Activated CD8-positive, alpha-beta memory T cell treated with anti-CD3 and anti-CD28 coated beads, Interleukin-2, amount 50 U/mL, for 1 hour (primary cell): ENCODE results near the gene ILK.
A peak's percentile ranks its signal among the peaks of the same experiment; 100 is the strongest.

Experiments used
- DNase-seq: peaks from one replicate; pipeline ENCODE4 v3.0.0-alpha.2; 2020; ENCODE audit errors: extremely low read depth

Gene ILK

DNA sequence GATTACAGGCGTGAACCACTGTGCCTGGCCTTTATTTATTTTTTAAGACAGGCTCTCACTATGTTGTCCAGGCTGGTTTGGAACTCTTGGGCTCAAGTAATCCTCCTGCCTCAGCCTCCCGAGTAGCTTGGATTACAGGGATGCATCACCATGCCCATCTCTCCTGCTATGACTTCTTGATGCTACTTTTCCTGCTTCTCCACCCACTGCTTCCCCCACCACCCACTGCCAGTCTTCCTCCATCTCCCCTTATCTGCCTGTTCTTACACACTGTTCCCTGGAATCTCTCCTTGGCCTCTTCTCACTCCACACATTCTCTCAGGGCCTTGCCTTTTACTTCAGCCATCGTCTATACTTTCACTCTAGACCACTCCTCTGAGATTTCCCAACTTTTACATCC is 32.9 kb downstream of the ILK start:
- no peak for DNase-seq

DNA sequence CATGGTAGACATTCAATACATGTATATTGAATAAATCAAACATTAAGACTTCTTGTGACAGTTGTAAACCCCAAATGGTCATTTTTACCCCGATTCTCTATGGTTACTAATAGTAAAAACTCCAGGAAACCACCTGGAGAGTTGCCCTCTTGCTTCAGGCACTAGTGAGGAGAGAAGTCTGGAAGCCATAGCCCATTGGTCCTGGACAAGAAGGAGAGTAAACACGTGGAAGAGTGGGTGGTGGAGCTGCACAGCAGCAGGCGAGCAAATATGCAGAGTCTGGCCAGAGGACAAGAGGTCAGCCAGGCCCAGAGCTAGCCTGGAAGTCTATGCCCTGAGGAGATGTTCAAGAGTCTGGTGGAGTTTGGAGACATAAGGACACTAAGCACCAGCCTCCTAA is 34.3 kb downstream of the ILK start:
- DNase-seq: no peak

GRCh38 chr11:6638429-6638828 is 34.9 kb downstream of the ILK start:
- DNase-seq: no peak

DNA sequence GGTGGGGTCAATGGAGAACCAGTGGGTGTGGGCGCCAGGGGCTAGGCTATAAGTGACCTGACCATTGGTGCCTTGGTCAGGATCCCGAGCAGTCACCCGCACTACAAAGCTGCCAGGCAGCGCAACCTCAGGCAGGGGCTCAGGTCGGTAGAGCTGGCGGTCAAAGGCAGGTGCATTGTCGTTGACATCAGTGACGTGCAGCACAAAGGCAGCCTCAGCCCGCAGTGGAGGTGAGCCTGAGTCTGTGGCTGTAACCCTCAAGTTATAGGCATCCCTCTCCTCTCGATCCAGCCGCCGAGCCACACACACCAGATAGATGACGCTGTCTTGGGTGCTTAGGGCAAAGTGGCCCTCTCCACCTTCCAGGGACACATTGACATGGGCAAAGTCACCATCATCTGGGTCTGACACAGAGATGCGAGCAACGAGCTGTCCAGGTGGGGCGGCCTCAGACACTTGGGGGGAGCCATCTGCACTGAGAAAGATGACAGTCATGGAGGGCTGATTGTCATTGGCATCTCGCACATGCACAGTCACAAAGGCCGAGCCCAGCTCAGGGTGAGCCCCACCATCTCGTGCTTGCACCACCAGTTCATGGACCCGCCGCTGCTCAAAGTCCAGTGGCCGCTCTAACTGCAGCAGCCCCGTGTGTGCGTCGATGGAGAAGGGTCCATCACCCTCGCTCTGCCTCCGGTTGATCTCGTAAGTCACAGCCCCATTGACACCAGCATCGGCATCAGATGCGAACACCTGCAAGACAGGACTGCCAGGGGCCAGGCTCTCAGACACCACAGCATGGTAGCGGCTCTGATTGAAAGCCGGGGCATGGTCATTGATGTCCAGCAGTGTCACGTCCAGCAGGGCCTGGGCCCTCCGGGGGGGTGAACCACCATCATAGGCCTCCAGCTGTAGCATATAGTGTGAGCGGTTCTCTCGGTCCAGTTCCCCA is 36.7 kb downstream of the ILK start:
- no peak for DNase-seq

GRCh38 chr11:6640985-6641701 is 37.6 kb downstream of the ILK start:
- DNase-seq: no peak

GRCh38 chr11:6642957-6643356 is 39.4 kb downstream of the ILK start:
- DNase-seq: no peak

DNA sequence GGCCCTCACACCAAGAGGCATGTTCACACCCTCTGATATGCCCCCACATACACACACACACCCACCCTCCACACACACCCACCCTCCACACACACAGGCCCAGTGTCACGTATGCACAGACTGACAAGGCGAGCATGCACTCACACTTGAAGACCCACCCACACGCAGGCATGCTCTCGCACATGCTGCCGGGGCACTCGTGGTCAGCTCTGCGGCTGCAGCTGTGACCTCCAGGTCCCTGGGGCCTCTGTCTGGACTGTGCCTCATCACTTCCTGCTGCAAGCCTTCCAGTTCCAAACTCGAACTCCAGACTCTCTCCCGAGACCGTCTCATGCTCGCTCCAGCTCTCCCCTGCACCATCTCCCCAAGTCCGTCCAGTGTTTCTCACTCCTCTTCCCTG is 42.5 kb downstream of the ILK start:
- no peak for DNase-seq

DNA sequence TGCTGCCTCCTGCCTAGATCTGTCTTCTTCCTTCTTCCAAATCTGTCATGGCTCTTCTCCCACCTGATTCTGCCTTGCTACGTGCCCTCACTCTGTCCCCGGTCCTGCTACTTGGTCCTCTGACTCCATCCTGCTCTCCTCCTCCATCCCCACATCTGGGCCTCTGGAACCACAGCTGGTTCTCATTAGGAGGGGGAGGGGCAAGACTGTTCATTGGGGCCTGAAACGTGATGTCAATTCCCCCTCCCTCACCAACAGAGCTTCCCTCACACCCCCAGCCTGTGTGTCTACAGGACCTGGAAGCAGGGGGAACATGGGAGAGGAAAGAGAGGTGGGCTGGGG is 43.0 kb downstream of the ILK start:
- no peak for DNase-seq

DNA sequence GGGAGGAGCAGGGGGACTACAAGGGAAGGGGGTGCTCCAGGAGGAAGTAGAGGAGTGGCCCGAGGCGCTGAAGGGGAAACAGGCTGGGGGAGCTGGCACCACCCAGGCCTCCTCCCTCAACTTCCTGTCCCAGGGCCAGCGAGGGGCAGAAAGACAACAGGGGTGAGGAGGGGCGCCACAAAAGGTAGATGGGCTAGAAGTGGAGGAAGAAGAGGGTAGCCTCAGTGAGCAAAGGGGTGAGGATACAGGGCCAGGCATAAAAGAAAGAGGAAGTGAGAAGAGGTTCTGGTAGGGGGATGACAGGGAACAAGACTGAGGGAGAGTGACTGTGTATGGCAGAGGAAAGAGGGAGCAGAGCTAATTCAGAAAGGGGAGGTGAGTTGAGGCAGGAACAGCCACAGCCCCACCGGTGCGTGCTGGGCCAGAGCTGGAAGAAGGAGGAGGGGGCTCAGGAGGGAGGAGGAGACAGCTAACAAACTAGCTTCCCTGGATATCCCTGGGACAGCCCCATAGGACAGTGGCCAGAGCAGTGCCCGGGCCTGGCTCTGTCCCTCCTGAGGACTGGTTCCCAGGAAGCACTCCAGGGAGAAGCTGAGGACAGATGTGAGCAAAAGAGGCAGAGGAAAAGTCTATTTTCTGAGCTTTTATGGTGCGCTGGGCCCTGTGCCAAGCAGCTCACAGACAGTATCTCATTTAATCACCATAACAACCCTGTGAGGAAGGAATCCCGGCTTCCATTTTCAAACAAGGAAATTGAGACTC is 43.5 kb downstream of the ILK start:
- no peak for DNase-seq

DNA sequence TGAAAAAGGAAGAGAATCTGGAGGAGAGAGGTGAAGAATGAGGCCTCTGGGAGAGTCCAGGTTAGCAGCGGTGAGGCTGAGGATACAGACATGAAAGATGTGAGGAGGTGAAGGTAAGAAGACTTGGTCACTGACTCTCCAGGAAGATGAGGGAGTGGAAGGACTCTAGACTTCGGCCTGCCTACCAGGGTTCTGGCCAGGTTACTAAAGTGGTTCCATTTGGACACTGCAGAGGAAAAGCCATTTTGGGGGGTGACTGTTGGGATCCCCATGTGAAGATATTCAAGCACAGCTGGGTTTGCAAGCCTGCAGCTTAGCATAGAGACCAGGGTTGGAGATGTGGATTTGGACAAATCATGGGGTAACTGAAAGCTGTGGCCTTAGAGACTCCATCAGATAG is 44.3 kb downstream of the ILK start:
- DNase-seq: no peak

- no peak for DNase-seq
Measured at GRCh38 chr11:6648501-6648900, 44.9 kb downstream of the ILK start.

GRCh38 chr11:6650104-6650503 is 46.5 kb downstream of the ILK start:
- DNase-seq: no peak

- DNase-seq: peak; percentile 23
Measured at GRCh38 chr11:6650980-6651379, 47.4 kb downstream of the ILK start.

DNA sequence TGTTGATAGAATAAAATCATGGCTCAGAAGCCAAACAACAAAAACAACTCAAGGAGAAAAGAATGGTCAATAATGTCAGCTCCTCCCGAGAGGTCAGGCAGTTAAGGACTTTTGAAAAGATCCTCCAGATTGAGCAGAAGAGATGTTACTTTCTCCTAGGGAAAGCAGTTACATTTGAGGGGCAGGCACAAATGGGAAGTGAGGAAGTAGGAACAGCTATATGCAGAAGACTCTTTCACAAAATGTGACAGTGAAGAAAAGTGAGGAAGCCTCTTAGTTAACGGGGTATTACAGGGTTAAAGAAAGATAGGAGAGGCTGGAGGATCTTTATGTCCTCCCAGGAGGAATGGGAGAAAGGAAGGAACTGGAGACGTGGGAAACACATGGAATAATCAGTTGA is 48.6 kb downstream of the ILK start:
- no peak for DNase-seq

DNA sequence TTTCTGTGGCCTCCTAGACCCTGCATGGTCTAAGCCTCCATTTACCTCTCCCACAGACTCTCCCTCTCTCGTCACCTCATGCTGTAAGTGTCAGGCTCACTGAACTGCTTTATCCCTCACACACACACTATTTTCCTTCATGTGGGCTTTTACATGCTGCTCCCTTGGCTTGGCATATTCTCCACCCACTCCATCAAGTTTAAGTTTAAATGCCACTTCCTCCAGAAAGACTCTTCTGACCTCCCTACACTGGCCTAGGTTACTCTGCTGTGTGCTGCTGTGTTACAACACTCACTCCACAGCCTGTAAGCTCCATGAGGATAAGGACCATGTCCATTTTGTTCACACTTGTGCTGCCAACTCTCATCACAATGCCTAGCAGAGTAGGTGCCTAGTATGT is 49.5 kb downstream of the ILK start:
- no peak for DNase-seq

DNA sequence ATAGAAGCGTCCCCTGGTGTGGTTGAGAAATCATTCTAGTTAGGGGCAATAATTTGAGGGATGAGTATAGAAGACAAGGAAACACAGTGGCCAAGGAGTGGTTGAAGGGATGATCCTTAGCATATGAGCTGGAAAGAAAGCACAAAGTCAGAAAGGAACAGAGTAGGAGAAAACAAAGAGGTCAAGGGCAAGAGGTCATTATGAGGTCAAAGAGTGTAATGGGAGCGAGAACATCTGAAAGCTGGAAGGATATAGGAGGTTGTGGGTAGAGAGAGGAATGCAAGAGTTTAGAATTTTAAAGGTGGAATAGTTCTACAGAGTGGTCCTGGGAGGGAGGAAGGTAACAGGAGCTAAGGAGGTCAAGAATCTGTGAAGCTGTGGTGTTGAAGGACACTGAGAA is 50.1 kb downstream of the ILK start:
- no peak for DNase-seq

GRCh38 chr11:6654281-6655019 is 50.9 kb downstream of the ILK start:
- no peak for DNase-seq

DNA sequence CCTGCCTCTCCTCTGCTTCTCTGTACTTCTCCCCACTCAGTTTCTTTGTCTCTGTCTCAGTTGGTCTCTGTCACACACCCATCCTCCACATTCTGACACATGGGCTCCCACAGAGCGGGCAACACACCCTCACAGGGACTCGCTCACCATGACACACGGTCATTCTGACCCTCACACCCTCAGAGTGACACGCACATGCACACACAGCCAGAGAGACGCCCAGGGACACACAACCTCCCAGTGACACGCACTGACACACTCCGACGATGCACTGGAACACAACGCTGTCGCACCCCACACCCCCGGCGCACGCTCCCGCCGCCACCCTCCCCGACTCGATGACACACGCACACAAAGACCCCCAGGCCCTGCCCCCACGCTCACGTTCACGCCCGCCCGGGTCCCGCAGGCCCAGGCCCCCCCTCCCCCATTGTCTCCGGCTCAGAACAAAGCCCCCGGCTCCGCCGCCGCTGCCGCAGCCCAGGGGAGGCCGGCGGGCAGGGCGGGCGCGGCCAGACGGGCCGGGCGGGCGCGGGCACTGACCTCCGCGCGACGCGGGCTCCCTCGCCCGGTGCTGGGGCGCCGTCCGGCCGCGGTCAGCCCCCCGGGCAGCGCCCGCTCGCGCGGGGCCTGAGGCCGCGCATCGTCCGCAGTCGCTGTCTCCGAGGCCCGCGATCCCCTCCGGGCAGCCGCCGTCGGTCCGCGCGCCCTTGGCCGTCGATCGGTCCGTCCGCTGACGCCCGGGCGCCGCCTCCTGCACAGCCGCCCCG is 51.6 kb downstream of the ILK start:
- no peak for DNase-seq

- DNase-seq: no peak
Measured at GRCh38 chr11:6655790-6656583, 52.4 kb downstream of the ILK start, which contains the start of gene DCHS1. Gene DCHS1, minus strand, starts transcription at chr11:6655809. Its CDS starts 14,196 bp downstream, at chr11:6641613.

DNA sequence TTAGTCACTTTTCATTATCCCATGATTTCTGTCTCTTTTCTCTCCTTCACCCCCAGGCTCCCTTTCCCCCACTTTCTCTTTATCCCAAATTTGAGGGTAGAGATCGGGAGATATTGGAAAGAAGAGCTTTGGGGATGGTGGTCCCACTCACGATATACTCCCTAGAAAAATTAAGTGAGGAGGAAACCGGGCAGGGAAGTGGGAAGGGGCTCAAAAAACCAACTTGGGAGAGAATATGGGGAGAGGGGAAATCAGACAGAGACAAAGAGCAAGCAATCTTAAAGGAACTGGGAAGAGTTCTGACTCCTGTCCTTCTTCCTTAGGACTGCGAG is 53.0 kb downstream of the ILK start:
- no peak for DNase-seq
